HepG2 (cell line): ENCODE measurements around the gene OGFOD3. TPM values are rescaled to one million over a fixed set of nuclear protein-coding genes. Genes with fewer than 3 reads are reported as not detected.

ENCODE experiments used
- HMG20A ChIP-seq: IDR thresholded peaks from 2 replicates; pipeline ENCODE4 v1.6.1; 2016; ENCODE audit warnings: borderline replicate concordance
- MYPOP ChIP-seq: sonication (generic); formaldehyde crosslinking; IDR thresholded peaks from 2 replicates; pipeline ENCODE4 v1.8.1; 2023; ENCODE audit warnings: mild to moderate bottlenecking, moderate library complexity, missing genetic modification reagents
- NR2F1 ChIP-seq, 2 experiments: fragments of 450-650 bp in 1 of 2; formaldehyde crosslinking in 1 of 2; IDR thresholded peaks; 2 replicates each; pipeline versions ENCODE4 v1.5.0 to v1.6.1; 2016 to 2020; ENCODE audit warnings: mild to moderate bottlenecking in 1 of 2, missing compliant biosample characterization in 1 of 2, missing genetic modification reagents in 1 of 2, moderate library complexity in 1 of 2
- POGK ChIP-seq: sonication (generic); formaldehyde crosslinking; conservative IDR thresholded peaks from 2 replicates; pipeline ENCODE4 v1.8.0; 2022; ENCODE audit warnings: mild to moderate bottlenecking, moderate library complexity, missing genetic modification reagents
- THAP7 ChIP-seq: sonication (generic); formaldehyde crosslinking; IDR thresholded peaks from 2 replicates; pipeline ENCODE4 v1.8.1; 2023; ENCODE audit warnings: mild to moderate bottlenecking, missing genetic modification reagents
- ZNF235 ChIP-seq: sonication (generic); formaldehyde crosslinking; IDR thresholded peaks from 2 replicates; pipeline ENCODE4 v1.8.1; 2023; ENCODE audit warnings: mild to moderate bottlenecking, missing genetic modification reagents, borderline replicate concordance
- polyA plus RNA-seq, 8 experiments: library from polyadenylated mRNA; depleted of rRNA in 3 of 8; stranded (reverse) in 7 of 8; unstranded in 1 of 8; fragments of >200 nt; fragmentation: Illumina TruSeq in 4 of 8; extraction: Trizol in 4 of 8; gene quantifications; 2 replicates each; pipeline versions ENCODE4 v1.2.1 to v1.2.3, GENCODE V29; 2011 to 2016; ENCODE audit warnings: low read depth in 4 of 8, missing spikeins in 1 of 8, mixed read lengths in 1 of 8; ENCODE audit not compliant: insufficient read depth in 1 of 8
- total RNA-seq, 5 experiments: library from RNA; depleted of rRNA; stranded (reverse); fragments of >200 nt; fragmentation: Illumina TruSeq; extraction: Trizol; gene quantifications; 2 replicates each; pipeline ENCODE4 v1.2.3, GENCODE V29; 2016; ENCODE audit warnings: low read depth in 1 of 5

Gene OGFOD3
- total and polyA plus RNA-seq, 2 of the 13 experiments (the other 11 are each of a cell fraction or from before 2014, with no cell fraction given): 40.0 to 42.1 TPM

- TF ChIP-seq THAP7 (CRISPR knock-in tag) (no peak), HMG20A (CRISPR knock-in tag) (peak; percentile 26; the same call in 1 of the 2 replicates), MYPOP (CRISPR knock-in tag) (0 out of 2 replicates have a peak, but pooled peaks have one; percentile 28), ZNF235 (CRISPR knock-in tag) (no peak), POGK (CRISPR knock-in tag) (peak; percentile 31; the same call in 1 of the 2 replicates), NR2F1 (CRISPR knock-in tag; IDR thresholded peaks at IDR 0.05) (0 out of 4 replicates have a peak, but pooled peaks of 1 of the 2 experiments have one; percentile 17)
Measured at GRCh38 chr17:82376042-82376730, 42.2 kb downstream of the OGFOD3 start (continued).
